Stimulated activated CD4-positive, alpha-beta T cell treated with anti-CD3 and anti-CD28 coated beads, Interleukin-1b, Interleukin-23, amount 100 ng/mL, for 4 hours (primary cell): ENCODE results near the gene MAPK6.
"Not testable (repeated sequence)": the region's sequence is repeated elsewhere in the genome, so short reads cannot be mapped to it uniquely, and the experiment has no call there.

Experiments
- DNase-seq, 2 donors: peaks; one replicate each; pipeline ENCODE4 v3.0.0-alpha.2; 2020; ENCODE audit warnings: low read depth in 2 of 2

MAPK6 gene

DNA sequence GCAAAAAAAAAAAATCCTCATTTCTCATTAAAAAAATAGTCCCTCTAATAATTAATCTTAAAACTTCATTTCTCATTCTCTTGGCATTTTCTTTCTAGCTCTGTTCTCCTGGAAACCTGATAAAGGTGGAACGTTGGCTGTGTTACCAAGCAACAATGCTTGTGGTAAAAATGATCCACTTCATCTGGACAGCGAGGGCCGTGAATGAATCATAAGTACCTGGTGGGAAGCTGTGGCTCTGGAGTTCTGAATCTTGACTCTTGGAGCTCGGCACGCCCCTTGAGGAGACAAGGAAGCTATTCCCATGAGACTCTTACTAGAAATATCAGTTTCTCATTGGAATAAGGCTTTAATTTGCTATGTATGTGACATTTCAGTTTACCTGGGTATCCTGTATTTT is 61.0 kb downstream of the MAPK6 start:
- DNase-seq, result no peak

DNA sequence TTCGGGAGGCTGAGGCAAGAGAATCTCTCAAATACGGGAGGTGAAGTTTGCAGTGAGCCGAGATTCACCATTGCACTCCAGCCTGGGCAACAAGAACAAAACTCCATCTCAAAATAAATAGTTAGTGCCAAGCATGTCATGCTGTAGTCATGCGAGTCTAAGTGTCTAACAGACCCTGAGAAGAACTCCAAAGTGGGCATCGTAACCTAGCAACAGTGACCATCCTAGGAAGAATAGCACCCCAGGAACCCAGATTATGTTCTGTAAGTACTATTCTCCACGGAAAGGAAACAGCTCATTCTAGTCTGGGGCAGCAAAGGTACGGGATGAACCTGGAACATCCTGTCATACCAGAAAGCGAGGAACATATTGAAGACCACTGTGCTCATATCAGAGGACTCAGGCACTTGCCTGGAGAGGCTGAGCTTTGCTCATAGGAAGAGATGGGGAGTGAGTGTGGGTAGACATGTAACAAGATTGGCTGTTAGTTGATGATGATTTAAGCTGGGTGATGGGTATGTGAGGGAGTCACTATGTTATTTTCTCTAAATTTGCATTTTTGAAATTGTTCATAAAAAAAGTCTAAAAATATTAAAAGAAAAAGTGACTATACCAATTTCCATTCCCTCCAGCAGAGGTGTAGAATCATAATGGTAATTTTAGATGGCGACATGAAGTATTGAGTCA is 61.8 kb downstream of the MAPK6 start:
- no peak for DNase-seq

DNA sequence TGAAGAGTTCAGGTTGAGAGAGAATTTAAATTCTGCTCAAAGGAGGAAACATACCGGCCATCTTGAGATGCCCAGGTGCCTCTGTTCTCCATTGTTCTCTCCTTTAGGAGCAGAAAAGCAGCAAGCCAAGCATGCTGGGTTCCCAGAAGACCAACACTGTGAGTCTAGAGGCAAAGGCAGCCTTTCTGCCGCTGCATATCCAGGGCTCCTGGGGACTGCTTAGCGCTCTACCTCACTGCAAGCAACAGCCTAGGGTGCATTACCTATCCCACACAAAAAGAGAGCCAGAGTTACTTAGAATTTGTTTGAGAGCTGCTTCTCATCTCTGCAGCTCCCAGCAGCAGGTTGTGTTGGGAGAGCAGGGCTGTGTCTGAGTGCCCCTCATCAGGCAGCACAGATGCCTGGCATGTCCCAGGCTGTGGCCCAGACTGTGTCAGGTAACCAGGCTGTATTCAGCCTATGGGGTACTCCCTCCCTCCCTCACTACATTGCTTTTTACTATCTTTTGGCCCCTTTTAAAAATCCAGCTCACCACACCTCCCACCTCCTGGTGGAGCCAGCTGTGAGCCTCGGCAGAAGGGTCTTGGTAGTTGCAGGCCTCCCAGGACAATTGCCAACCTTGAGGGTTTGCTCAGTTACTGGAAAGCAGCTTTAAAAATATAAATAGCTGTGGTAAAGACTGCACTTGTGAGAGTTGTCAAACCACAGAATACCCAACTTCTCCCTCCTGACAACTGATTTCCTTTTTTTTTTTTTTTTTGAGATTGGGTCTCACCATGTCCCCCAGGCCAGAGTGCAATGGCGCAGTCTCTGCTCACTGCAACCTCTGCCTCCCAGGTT is 63.4 kb downstream of the MAPK6 start:
- DNase-seq, result no peak

DNA sequence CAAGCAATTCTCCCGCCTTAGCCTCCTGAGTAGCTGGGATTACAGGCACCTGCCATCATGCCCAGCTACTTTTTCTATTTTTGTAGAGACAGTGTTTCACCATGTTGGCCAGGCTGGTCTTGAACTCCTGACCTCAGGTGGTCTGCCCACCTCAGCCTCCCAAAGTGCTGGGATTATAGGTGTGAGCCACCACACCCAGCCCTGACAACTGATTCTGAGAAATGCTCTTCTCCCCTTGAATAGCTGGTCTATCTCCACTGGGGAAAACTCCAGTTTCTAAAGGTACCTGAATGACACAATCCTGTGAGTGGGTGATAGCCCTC is 64.0 kb downstream of the MAPK6 start:
- not testable (repeated sequence) for DNase-seq

DNA sequence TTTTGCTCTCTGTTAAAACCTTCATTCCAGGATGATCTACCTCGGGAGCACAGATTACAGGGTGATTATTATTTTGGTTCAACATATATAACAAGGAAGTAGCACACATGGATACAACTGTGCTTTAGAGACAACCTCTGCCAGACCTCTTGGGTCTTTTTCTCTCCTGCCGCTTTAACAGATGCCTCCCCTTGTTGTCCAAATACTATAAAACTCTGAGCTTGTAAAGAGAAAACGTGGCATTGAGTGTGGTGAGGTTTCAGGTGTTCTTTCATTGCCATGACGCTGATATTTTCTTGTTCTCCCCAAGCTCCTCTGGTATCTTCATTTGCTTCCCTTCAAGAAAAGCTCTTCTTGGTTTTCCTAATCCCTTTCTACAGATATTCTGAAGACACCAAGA is 64.6 kb downstream of the MAPK6 start:
- DNase-seq, result no peak

DNA sequence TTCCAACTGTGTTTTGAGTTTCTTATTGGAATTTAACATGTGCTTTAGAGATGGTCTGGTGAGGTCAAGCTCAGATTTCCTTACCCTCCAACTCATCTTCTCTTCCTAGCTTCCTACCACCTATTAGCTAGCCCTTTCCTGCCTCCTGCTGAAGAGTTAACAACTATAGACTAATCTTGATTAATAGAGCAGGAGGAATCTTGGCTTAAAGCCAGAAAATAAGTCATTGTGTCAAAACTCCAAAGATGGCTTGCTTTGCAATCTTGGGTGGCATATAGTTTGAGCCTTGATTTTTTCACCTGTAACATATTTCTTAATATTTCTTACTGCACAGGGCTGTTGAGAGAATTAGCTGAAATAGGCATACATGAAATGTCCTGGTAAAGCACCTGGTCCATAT is 66.3 kb downstream of the MAPK6 start:
- no peak for DNase-seq

DNA sequence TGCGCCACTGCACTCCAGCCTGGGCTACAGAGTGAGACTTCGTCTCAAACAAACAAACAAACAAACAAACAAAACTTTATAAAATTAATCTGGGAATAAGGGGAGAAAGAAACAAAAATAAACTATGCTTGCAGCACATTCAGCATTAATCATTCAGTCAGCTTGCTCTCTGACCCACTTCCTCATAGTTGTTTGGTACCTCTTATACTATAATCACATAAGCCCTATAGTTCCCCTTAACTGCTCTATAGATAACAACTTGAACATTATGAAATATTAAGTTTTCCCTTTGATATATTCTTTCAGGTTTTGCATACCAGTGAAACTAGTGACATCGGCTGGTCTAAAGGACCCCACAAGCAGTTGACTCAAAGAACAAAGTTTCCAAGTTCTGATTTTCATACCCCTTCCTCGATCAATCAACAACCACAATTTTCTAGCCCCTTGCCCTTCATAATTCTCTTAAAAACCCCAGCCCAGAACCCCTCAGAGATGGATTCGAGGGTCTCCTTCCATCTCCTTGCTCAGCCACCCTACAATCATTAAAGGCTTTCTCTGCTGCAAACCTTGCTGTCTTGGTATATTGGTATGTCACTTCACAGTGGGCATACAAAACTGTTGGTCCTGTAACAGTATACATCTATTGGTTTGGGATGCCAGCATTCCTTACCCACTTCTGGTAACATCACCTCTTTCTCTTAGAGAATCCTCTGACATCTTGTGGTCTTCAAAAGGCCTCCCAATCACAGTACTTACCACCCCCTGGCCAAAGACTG is 67.2 kb downstream of the MAPK6 start:
- no peak for DNase-seq

DNA sequence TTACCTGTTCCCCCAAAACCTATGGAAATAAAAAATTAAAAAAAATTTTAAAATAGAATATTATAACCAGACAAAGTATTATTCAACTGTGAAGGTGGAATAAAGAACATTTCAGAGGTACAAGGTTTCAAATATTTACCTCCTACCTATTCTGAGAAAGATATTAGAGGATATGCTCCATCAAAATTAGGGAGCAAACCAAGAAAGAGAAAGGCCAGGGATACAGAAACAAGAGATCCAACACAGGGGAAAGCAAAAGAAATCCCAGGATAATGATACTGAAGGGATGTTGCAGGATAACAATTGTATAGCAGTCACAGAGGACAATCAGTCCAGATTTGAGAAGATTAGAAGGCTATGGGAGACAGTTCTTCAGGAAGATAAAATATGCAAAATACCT is 71.2 kb downstream of the MAPK6 start:
- DNase-seq, result no peak

DNA sequence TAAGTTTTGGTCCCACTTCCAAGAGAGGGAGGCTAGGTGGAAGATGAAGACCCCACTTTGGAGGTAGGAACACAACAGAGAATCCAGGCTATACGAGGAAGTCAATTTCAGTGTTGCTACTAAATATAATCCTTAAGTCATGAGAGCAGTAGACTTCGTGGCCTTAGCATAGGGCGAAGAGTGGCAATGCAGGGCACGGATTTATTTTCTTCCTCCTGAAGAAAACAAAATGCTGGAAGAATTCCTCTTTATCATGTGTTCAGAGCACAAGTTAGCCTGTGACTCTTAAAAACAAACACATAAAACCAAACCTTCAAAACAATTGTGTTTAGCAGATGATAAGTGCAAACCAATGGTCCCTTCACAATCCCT is 74.1 kb downstream of the MAPK6 start:
- no peak for DNase-seq

DNA sequence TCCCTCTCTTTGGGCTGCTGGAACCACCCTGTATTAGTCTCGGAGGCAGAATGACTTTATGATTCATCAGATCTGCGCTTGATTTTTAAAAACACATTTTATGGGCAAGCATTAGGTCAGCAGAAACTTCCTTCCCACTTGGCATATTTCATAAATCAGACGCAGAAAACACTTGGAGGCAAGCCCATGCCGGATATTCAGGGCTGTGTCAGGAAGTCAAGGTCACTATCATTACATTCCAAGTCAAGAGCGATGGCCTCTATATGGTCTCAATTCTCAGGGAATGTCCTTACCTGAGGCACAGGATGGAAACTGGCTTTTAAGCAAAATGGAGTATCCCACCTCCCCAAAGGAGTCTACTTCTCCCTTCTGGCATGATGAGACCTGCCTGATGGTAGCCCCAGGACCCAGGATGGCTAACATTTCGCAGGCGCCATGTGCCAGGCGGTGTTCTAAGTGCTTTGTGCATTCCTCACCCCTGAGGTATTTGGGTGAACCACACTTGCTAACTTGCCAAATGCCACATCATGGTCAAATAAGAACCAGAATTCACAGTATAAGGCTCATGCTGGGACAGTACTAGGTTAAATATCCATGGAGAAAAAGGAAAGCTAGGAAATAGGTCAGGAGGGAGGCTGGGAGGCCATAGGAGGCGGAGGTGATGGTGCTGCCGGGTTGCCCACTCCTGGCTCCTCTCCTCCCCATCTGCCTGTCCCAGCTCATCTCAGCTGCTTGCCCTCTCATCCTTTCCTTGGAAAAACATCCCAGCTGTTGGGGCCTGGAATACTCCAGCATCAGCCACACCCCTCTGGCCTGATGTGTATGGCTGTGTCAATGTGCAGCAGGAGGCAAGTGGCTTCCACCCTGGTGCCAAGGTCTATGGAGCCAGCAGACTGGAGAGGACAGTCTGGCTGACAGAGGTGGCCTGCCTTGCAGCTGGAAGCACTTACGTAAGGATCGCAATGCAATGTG is 74.8 kb downstream of the MAPK6 start:
- DNase-seq, result no peak

DNA sequence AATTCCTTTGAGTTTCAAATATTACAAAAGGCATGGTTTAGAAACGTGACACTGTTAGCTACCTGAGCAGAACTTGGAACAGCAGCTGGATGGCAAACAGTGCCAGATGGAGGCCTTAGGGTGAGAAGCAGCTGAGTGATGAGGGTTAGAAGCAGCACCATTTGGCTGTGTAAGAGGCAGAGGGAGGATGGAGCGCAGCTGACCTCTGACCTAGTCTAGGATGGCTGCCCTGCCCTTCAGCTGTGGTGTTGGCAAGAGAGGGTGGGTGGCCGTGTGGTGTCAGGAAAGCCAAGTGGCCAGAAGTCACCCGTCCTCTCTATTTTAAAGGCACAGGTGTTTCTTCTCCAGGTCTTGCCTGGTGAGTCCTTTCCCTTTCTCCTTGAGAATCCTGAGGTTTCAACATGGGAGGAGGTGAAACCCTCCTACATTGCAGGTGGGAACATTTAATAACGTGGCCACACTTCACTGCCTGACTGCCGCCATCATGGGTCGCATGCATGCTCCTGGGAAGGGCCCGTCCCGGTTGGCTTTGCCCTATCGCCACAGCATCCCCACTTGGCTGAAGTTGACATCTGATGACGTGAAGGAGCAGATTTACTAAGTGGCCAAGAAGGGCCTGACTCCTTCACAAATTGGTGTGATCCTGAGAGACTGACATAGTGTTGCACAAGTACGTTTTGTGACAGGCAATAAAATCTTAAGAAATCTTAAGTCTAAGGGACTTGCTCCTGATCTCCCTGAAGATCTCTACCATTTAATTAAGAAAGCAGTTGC is 76.0 kb downstream of the MAPK6 start:
- no peak for DNase-seq

DNA sequence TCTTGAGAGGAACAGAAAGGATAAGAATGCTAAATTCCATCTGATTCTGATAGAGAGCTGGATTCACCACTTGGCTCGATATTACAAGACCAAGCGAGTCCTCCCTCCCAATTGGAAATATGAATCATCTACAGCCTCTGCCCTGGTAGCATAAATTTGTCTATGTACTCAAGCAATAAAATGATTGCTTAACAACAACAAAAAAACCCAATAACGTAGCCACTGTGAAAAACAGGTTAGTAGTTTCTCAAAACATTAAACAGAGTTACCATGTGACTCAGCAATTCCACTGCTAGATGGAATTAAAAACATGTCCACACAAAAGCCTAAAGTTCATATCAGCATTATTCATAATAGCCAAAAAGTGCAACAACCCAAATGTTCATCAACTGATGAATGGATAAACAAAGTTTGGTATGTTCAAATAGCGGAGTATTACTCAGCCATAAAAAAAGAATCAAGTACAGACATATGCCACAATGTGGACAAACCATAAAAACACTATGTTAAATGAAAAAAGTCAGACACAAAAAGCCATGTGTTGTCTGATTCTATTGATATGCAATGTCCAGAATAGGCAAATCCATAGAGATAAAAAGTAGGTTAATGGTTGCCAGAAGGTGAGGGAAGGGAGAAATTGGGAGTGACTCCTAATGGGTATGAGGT is 76.7 kb downstream of the MAPK6 start:
- no peak for DNase-seq

DNA sequence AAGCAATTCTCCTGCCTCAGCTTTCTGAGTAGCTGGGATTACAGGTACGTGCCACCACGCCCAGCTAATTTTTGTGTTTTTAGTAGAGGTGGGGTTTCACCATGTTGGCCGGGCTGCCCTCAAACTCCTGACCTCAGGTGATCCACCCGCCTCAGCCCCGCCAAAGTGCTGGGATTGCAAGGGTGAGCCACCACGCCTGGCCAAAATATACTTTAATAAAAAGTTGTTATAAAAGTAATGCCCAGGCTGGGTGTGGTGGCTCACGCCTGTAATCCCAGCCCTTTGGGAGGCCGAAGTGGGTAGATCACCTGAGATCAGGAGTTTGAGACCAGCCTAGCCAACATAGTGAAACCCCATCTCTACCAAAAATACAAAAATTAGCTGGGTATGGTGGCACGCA is 77.5 kb downstream of the MAPK6 start:
- not testable (repeated sequence) for DNase-seq

DNA sequence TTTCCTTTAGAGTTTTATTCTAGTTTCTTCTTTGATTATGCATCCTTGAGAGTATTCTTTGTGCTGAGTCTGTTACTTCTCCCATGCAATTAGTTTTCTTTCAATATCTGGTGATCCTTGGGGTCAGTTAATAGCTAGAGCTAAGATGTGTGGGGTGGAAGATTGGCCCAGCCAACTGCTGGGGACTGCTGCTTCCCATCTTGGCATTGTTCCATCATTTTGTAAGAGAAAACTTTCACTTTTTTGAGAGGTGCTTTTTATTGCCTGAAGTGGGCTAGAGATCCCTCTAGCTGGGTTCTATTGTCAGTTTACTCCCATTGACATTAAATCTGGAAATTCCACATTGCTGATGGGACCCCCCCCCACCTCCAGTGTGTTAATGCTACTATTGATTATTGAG is 78.2 kb downstream of the MAPK6 start:
- DNase-seq, result no peak

DNA sequence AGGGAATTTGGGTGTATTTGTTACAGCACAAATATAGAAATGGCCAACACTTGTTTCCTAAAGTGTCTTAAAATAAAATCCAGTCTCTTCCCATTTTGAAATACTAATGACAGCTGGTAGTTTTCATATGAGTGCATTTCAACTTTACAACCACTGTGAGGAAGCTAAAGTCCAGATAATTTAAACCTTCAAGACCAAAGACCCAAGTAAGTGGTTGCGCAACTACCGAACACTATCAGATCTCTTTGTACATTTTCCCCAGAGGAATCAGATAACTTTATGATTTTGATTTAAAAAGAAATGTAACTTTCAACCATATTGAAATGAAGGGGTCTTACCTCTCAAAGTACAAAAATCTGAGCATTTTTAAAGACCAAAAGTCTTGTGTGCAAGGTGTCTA is 79.3 kb downstream of the MAPK6 start:
- no peak for DNase-seq

DNA sequence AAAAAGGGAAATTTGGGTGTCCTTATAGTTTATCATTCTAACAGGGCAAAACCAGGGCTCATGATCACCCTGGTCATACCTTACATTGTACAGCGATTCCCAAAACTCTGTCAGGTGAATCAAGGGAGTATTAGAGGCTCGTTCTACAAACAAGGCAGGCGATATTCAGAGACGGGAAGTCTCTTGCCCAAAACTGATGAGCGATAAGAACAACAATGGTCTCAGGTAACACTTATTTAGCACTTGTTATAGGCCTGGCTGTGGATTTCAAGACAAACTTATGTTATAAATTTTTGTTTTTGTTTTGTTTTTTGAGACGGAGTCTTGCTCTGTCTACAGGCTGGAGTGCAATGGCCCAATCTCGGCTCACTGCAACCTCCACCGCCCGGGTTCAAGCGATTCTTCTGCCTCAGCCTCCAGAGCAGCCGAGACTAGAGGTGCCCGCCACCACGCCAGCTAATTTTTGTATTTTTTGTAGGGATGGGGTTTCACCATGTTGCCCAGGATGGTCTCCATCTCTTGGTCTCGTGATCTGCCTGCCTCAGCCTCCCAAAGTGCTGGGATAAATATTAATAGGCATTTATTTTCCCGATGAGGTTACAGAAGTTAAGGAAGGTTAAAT is 80.7 kb downstream of the MAPK6 start:
- DNase-seq, result no peak

DNA sequence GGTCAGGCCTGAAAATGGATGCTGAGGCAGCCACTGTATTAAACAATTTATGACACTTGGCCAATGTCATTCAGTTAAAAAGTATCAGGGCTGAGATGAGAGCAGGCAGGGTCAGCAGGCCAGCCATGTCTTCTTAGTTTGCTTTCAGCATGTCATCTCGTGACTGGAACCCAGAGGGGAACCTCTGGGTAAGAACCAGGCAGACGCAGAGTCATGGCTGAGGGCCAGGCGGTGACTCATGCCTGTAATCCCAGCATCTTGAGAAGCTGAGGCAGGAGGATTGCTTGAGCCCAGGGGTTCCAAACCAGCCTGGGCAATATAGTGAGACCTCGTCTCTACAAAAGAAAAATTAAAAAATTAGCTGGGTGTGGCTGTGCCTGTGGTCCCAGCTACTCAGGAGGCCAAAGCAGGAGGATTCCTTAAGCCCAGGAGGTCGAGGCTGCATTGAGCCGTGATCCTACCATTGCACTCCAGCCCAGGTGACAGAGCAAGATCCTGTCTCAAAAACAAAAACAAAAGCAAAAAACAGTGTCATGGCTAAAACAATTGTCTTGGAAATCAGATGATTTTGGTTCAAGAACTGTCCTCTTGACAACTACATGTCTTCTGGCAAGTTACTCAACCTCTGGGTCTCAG is 81.9 kb downstream of the MAPK6 start:
- no peak for DNase-seq

DNA sequence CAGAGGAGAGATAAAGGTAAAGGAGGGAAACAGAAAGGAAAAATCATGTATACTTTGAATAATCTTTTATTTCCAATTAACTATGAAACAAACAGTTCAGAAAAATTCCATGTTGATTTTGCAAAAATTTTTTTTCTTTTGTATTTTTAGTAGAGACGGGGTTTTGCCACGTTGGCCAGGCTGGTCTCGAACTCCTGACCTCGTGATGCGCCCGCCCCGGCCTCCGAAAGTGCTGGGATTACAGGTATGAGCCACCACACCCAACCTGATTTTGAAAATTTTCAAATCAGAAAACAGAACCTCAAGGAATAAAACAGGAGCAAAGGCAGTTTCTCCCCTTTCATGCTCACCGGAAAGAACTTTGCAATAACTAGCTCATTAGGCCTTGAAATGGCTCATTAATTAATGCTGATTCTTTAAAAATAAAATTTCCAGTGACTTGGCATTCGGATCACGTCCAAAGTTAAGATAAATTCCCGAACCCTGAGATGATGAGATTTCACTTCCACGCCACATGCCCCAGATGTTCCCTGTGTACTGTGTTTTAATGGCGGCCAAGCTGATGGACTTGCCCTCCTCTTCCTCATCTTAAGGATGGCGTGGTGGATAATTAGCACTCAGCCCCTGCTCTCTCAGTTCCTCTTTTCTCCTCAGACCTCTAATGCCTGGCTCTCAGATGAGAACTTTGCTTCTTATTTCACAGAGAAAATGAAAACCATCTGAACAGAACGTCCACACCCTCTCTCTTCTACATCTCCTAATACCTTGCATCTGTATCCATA is 82.7 kb downstream of the MAPK6 start:
- no peak for DNase-seq

DNA sequence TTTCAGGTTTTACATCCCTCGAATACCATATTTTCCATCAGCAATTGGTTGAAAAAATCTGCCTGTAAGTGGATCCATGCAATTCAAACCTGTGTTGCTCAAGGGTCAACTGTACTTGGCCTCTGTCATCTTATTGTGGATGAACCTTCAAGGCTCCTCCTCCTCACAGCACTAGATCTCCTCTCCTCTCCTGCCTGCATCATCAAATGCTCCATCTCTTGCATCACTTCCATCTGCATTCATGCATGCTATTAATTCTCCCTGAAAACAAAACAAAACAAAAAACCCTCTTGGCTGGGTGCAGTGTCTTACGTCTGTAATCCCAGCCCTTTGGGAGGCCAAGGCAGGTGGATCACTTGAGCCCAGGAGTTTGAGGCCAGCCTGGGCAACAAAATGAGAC is 83.4 kb downstream of the MAPK6 start:
- no peak for DNase-seq
